Fibroblast of skin of left quadriceps (primary cell): ENCODE measurements around the gene PPP2R5D.
"Not testable (repeated sequence)": the region's sequence is repeated elsewhere in the genome, so short reads cannot be mapped to it uniquely, and the experiment has no call there.

Experiments
- DNase-seq, 2 experiments: peaks; one replicate each; pipeline ENCODE4 v3.0.0-alpha.2; 2013; ENCODE audit warnings: low read depth in 2 of 2

The PPP2R5D gene

DNA sequence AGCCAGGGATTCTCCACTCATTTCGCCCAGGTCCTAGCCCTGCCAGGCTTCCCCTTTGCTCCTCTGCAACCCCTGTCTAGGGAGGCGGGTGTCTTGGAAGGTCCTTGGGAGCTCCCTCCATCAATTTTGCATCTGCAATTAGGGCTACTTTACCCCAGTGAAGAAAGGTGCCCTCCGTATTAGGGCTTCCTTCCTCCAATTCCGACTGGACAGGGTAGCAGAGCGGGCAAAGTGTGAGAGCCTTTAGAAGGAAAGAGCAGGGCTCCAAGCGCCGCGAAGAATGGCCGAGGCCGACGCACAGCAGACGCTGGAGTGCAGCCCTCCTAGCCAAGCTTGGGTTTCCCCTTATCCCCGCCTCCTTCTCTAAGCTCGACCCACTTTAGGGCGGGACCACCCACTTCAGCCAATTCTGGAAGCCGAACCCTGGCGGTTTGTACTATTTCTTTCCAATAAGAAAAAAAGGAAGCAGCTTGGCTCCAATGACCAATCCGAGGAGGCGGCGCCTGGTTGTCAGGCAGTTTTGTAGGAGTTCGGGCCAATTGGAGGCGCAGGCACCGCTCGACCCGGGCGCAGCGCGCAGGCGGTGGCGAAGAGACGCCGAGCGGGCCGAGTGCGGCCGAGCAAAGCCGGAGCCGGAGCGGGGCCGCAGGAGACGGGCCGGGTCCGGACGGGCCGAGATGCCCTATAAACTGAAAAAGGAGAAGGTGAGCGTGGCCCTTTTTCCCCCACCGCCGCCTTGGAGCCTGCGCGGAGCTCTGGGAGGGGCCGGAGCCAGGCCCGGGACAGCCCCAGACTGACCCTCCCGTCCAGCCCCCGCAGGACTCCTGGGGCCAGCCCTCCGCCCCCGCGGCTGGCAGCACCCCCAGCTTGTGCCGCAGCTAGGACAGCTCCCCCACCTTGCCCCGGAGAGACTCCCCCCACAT lies at the start of gene PPP2R5D:
PPP2R5D (plus strand) TSS at position 570 of the 923 bp plus-strand sequence; CDS start at position 678, 108 bp downstream.
- DNase-seq, result peak; percentile 98

GRCh38 chr6:42935322-42935721 lies 49.0 kb upstream of the PPP2R5D start:
- no peak for DNase-seq

DNA sequence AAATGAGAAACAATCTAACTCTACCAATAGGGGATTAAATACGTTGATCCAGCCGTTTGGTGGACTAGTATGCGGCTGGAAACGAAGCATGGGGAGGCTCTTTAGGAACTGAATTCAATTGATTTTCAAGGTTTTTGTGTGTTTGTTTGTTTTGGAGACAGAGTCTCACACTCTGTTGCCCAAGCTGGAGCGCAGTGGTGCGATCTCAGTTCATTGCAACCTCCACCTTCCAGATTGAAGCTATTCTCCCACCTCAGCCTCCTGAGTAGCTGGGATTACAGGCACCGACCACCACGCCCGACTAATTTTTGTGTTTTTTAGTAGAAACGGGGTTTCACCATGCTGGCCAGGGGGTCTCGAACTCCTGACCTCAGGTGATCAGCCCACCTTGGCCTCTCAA lies 48.0 kb upstream of the PPP2R5D start:
- DNase-seq, result no peak

- DNase-seq, result no peak
Observed at GRCh38 chr6:42937548-42938427, 46.6 kb upstream of the PPP2R5D start.

DNA sequence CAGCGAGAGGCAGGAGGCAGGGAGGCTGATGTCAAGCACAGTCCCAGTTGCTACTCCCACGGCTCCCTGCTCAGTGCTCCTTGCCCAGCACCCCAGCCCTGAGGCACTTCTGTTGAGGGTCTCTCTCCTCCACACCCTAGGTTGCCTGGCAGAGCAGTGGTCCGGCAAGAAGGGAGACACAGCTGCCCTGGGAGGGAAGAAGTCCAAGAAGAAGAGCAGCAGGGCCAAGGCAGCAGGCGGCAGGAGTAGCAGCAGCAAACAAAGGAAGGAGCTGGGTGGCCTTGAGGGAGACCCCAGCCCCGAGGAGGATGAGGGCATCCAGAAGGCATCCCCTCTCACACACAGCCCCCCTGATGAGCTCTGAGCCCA lies 46.0 kb upstream of the PPP2R5D start:
- no peak for DNase-seq

DNA sequence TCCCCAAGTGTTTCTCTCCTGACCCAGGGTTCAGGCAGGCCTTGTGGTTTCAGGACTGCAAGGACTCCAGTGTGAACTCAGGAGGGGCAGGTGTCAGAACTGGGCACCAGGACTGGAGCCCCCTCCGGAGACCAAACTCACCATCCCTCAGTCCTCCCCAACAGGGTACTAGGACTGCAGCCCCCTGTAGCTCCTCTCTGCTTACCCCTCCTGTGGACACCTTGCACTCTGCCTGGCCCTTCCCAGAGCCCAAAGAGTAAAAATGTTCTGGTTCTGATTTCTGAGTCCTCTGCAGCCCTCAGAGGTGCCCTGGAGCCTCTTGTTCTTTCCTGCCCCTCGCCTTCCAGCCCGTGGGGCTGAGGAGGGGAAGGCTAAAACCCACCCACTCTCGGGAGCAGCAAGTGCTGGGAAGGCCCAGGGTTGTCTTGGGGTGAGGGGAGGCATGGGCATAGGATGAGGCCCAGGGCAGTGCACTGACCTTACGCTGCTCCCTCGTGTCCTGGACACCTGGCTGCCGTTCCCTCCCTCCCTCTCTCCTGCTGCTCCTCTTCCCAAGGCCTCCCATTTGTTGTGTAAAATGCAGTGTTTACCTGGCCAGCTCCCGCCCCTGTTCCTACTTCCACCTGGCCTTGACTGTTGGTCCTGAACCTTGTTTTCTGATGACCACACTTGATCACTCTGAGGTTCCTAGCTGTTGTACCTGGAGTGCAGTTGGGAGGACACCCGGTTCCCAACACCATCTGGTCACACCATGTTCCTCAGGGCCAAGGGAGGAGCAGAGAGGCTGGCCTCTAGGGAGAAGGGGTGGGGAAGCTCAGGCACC lies 45.2 kb upstream of the PPP2R5D start:
- no peak for DNase-seq

DNA sequence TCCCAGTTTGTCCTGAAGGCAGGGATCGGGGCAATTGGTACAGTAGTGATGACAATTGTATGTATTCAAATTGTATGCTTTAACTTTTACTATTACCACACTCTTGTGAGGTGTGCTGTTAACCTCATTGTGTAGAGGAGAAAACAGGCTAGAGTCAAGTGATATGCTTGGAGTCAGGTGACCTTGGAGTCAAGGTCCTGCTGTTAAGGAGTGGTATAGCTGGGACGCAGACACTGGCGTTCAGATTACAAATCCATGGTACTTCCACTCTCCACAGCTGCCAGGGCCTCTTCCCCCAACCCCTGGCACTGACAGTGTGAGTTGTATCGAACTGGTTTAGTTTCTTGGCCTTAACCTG lies 44.6 kb upstream of the PPP2R5D start:
- no peak for DNase-seq

GRCh38 chr6:42940493-42941045 lies 43.8 kb upstream of the PPP2R5D start:
- DNase-seq, result no peak

GRCh38 chr6:42941356-42941755 lies 43.0 kb upstream of the PPP2R5D start:
- DNase-seq, result not testable (repeated sequence)

DNA sequence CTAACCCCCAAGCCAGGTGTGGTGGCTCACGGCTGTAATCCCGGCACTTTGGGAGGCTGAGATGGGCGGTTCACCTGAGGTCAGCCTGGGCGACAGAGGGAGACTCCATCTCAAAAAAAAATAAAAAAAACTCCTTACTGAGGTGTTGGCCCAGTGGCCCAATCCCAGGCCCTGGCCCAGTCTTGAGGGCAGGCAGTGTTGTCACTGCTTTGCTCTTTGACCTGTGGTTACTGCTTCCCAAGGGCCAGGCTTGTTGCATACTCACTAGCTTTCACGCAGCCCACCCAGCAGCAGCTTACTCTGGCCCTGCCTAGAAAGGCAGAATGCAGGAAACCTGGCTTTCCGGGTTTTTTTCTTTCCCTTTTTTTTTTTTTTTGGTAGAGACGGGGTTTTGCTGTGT lies 41.9 kb upstream of the PPP2R5D start:
- no peak for DNase-seq

DNA sequence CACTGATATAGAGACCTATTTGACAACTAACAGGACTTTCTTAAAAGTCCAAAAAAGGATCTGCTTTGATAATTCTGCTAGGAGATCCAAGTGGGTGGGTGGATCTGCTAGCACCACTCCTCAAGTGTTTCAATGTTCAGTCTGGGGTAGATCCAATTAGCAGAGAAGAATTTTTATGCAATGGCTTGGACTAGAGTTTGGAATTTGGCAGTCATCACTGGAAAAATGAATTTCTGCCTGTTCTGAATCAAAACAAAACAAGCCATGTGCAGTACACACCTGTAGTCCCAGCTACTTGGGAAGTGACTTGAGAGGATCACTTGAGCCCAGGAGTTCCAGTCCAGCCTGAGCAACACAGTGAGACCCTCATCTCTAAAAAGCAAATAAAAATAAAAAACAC lies 36.4 kb upstream of the PPP2R5D start:
- DNase-seq, result no peak

DNA sequence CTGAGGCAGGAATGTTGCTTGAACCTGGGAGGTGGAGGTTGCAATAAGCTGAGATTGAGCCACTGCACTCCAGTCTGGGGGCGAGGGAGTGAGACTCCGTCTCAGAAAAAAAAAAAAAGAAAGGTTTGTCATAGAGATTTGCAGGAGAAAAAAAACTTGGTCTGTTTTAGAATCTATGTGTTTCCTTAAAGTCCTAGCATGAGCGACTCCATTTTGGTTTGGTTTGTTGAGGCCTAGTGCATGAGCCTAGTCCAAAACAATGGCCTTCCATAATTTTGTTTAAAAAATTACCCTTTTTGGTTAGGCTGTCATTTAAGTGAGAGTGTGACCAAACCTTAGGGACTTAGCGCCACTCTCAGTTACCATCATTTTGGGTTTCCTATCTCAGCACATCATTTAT lies 32.0 kb upstream of the PPP2R5D start:
- DNase-seq, result no peak

DNA sequence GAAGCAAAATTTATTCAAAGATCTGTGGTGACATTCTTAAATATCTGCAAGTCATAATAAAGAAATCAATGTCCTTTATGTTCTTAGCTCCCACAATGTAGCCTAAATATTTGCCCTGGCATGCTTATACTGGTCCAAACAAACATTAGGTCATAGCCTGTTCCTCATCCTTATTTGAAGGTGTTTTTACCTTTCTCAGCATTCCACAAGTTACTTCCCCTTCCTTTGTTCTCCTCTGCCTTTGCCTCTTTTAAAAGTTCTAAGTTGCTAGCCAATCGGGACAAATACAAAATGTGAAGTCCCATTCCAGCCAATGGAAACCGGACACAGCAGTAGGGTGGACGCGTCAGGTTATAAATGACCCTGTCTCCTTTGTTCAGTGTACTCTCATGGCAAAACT lies 30.0 kb upstream of the PPP2R5D start:
- DNase-seq, result not testable (repeated sequence)

DNA sequence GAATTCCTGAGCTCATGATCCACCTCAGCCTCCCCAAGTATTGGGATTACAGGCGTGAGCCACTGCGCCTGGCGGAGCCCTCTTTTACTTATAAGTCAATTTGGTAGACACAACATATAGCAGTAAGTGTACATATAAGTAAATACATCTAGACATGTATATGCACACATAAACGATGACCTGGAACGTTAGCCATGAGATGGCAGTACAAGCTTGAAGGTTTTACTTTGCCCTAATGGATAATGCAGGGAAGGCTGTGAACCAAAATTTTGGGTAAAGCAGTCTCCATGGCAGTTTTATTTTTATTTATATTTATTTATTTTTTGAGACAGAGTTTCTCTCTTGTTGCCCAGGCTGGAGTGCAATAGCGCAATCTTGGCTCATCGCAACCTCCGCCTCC lies 26.2 kb upstream of the PPP2R5D start:
- no peak for DNase-seq

DNA sequence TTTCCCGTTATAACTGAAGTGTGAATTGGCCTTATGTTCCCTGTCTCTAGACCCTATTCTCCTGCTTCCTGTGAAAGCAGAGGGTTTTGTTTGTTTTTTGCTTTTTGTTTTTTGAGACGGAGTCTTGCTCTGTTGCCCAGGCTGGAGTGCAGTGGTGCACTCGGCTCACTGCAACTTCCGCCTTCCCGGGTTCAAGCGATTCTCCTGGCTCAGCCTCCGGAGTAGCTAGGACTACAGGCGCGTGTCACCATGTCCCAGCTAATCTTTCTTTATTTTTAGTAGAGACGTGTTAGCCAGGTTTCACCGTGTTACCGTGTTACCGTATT lies 24.5 kb upstream of the PPP2R5D start:
- no peak for DNase-seq

DNA sequence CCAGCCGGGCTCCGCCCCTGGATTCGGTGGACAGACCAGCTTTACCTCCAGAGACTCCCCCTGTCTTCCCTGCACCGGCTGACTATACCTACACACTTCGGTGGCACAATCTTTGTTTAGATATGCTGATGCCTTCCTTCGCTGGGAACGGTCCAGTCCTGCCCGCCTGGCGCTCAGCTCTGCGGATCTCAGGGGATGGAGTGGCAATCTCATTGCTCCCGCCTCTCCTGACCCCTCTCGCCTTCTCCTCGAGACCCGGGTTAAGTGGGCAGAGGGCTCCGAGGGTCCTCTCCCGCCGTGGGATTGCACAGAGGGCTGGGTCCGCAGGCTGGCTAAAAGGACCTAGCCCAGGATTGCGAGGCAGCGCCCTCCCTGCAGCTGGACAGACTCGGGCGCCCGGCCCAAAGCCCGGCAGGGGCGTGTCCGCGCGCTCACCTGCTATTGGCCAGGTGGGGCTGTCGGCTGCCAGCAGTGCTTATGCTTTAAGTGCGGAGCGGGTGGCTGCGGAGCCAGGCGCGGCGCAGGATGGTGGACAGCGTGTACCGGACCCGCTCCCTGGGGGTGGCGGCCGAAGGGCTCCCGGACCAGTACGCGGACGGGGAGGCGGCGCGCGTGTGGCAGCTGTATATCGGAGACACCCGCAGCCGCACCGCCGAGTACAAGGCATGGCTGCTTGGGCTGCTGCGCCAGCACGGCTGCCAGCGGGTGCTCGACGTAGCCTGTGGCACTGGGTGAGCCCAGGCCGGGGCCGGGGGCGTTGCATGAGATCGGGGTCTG lies 23.9 kb upstream of the PPP2R5D start, which contains the start of gene GNMT:
GNMT (plus strand) TSS at position 512 of the 777 bp plus-strand sequence; CDS start at position 526, 14 bp downstream.
- no peak for DNase-seq

GRCh38 chr6:42961020-42961470 lies 23.3 kb upstream of the PPP2R5D start:
- DNase-seq, result no peak

GRCh38 chr6:42962096-42962495 lies 22.3 kb upstream of the PPP2R5D start:
- no peak for DNase-seq

GRCh38 chr6:42962502-42963178 lies 21.7 kb upstream of the PPP2R5D start:
- DNase-seq, result no peak
